Activated T-cell treated with anti-CD3 and anti-CD28 coated beads for 4 hours (primary cell): ENCODE measurements around the gene KAT6B.

ENCODE experiments used
- DNase-seq: peaks from one replicate; pipeline ENCODE4 v3.0.0-alpha.2; 2020

The KAT6B gene

GRCh38 chr10:74994854-74995253 is 168.5 kb downstream of the KAT6B start:
- no peak for DNase-seq

- DNase-seq: no peak
These were observed 169.4 kb downstream of the KAT6B start for GRCh38 chr10:74995806-74996205.

- no peak for DNase-seq
These were observed 170.8 kb downstream of the KAT6B start for GRCh38 chr10:74997163-74997562.

- DNase-seq: no peak
These were observed 174.4 kb downstream of the KAT6B start for GRCh38 chr10:75000748-75001321.

GRCh38 chr10:75001715-75002350 is 175.4 kb downstream of the KAT6B start:
- DNase-seq: no peak

GRCh38 chr10:75002351-75002725 is 175.9 kb downstream of the KAT6B start:
- no peak for DNase-seq

GRCh38 chr10:75002967-75003594 is 176.7 kb downstream of the KAT6B start:
- no peak for DNase-seq

- no peak for DNase-seq
These were observed 177.5 kb downstream of the KAT6B start for GRCh38 chr10:75003891-75004290.

- DNase-seq: no peak
These were observed 181.2 kb downstream of the KAT6B start for GRCh38 chr10:75007646-75008045.

- no peak for DNase-seq
These were observed 182.6 kb downstream of the KAT6B start for GRCh38 chr10:75008952-75009351.

- DNase-seq: no peak
These were observed 183.0 kb downstream of the KAT6B start for GRCh38 chr10:75009426-75009825.

- no peak for DNase-seq
These were observed 184.0 kb downstream of the KAT6B start for GRCh38 chr10:75010373-75010772.

- no peak for DNase-seq
These were observed 184.8 kb downstream of the KAT6B start for GRCh38 chr10:75011221-75011620.

GRCh38 chr10:75012471-75012870 is 186.1 kb downstream of the KAT6B start:
- no peak for DNase-seq

GRCh38 chr10:75013007-75013406 is 186.6 kb downstream of the KAT6B start:
- no peak for DNase-seq

- DNase-seq: no peak
These were observed 187.1 kb downstream of the KAT6B start for GRCh38 chr10:75013522-75013921.

- DNase-seq: no peak
These were observed 188.3 kb downstream of the KAT6B start for GRCh38 chr10:75014516-75015230.

GRCh38 chr10:75015442-75015841 is 189.0 kb downstream of the KAT6B start:
- DNase-seq: no peak

GRCh38 chr10:75016325-75016724 is 189.9 kb downstream of the KAT6B start:
- no peak for DNase-seq

- DNase-seq: no peak
These were observed 191.9 kb downstream of the KAT6B start for GRCh38 chr10:75018251-75018650.

GRCh38 chr10:75018686-75019307 is 192.4 kb downstream of the KAT6B start:
- DNase-seq: no peak

- DNase-seq: no peak
These were observed 193.0 kb downstream of the KAT6B start for GRCh38 chr10:75019370-75019769.

GRCh38 chr10:75020168-75020567 is 193.8 kb downstream of the KAT6B start:
- DNase-seq: no peak
